ENCODE data around the gene C11orf91. TPM values are rescaled to one million over a fixed set of nuclear protein-coding genes. Genes with fewer than 3 reads are reported as not detected.

The C11orf91 gene
- total RNA-seq, 2 experiments from 2014 or later: not detected

DNA sequence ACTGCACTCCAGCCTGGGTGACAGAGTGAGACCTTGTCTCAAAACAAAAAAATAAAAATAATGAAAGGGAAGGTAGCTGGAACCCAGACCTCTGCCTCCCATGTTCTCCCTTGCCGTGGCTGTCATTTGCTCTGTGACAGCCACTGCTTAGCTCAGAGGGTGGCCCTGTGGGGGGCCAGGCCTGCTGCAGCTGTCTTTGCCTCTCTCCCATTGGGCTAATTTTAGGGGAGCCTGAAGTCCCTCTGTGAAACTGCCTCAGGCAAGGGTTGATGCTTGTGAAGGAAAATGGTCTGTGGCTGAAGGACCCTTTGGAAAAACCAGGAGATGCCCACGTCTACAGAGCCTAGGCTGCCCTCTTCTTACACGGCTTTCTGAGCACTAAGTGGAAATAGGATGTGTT, 42.9 kb downstream of the C11orf91 start:
- H3K9me3 ChIP-seq (ENCODE audit: low read length): no peaks in the 10 kb centered on the region
- no peak overlapping the region for H2AFZ ChIP-seq (ENCODE audit: low read length)
- CTCF ChIA-PET (ENCODE audit: unreplicated experiment): no interaction called here
- H3K79me2 ChIP-seq (ENCODE audit: insufficient read depth, low read depth, low read length): no peaks in the 10 kb centered on the region
- no peak for DNase-seq (ENCODE audit: low spot score)
- H3K4me1 ChIP-seq (ENCODE audit: insufficient read depth, low read length, poor library complexity, severe bottlenecking): peaks cover 11% of the 10 kb centered on the region
- intact Hi-C loops (cut with micrococcal nuclease; ENCODE audit: unreplicated experiment): no loop called here
- H3K9me2 ChIP-seq (ENCODE audit: insufficient read depth, low read length): no peaks in the 10 kb centered on the region
- no peak overlapping the region for H3K4me2 ChIP-seq (ENCODE audit: low read length)
- H4K20me1 ChIP-seq (ENCODE audit: insufficient read depth, low read length): no peaks in the 10 kb centered on the region
- TF ChIP-seq, protein P1, sequence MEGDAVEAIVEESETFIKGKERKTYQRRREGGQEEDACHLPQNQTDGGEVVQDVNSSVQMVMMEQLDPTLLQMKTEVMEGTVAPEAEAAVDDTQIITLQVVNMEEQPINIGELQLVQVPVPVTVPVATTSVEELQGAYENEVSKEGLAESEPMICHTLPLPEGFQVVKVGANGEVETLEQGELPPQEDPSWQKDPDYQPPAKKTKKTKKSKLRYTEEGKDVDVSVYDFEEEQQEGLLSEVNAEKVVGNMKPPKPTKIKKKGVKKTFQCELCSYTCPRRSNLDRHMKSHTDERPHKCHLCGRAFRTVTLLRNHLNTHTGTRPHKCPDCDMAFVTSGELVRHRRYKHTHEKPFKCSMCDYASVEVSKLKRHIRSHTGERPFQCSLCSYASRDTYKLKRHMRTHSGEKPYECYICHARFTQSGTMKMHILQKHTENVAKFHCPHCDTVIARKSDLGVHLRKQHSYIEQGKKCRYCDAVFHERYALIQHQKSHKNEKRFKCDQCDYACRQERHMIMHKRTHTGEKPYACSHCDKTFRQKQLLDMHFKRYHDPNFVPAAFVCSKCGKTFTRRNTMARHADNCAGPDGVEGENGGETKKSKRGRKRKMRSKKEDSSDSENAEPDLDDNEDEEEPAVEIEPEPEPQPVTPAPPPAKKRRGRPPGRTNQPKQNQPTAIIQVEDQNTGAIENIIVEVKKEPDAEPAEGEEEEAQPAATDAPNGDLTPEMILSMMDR (conservative IDR thresholded peaks at IDR 0.05; ENCODE audit: low read length): no peak
- TF ChIP-seq EZH2phosphoT487 (IDR thresholded peaks at IDR 0.05; ENCODE audit: borderline replicate concordance, low read depth, low read length): no peak
- POLR2A ChIA-PET: no interaction called here
- BruUV-seq (replicated peaks): no TSS peak
- H3K27ac ChIP-seq (ENCODE audit: low read depth, low read length, poor library complexity, severe bottlenecking): no peak overlapping the region
- no peak overlapping the region for H3K4me3 ChIP-seq (ENCODE audit: low read depth, low read length, poor library complexity, severe bottlenecking)
- peaks cover 69% of the 10 kb centered on the region for H3K36me3 ChIP-seq (ENCODE audit: insufficient read depth, low read length)

DNA sequence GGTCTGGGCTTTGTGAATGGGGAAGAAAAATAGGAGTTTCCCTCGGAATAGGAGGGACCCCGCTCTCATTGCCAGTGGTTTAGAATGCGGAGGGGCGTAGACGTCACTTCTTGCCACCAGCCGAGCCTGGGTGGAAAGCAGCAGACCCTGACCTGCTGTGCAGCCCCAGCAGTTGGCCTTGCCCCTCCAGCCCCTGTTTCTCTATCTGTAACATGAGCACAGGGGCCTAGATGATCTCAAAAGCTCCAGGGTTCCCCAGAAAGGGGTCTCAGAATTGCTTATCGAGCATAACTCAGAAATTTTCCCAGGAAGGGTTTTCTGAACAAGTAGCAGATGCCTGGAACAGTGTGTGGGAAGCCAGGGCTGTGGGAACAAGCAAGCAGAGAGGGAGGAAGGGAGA, 43.9 kb downstream of the C11orf91 start:
- no peaks in the 10 kb centered on the region for H4K20me1 ChIP-seq (ENCODE audit: insufficient read depth, low read length)
- intact Hi-C loops (cut with micrococcal nuclease; ENCODE audit: unreplicated experiment): no loop called here
- H3K4me3 ChIP-seq (ENCODE audit: low read depth, low read length, poor library complexity, severe bottlenecking): no peak overlapping the region
- no peak overlapping the region for H3K27ac ChIP-seq (ENCODE audit: low read depth, low read length, poor library complexity, severe bottlenecking)
- no TSS peak for BruUV-seq (replicated peaks)
- no peaks in the 10 kb centered on the region for H3K9me2 ChIP-seq (ENCODE audit: insufficient read depth, low read length)
- peaks cover 60% of the 10 kb centered on the region for H3K36me3 ChIP-seq (ENCODE audit: insufficient read depth, low read length)
- no peak for TF ChIP-seq EZH2phosphoT487 (IDR thresholded peaks at IDR 0.05; ENCODE audit: borderline replicate concordance, low read depth, low read length)
- TF ChIP-seq, protein P1 (conservative IDR thresholded peaks at IDR 0.05; ENCODE audit: low read length): no peak
- no peaks in the 10 kb centered on the region for H3K9me3 ChIP-seq (ENCODE audit: low read length)
- no peak overlapping the region for H2AFZ ChIP-seq (ENCODE audit: low read length)
- POLR2A ChIA-PET: no interaction called here
- DNase-seq (ENCODE audit: low spot score): no peak
- peaks cover 11% of the 10 kb centered on the region for H3K4me1 ChIP-seq (ENCODE audit: insufficient read depth, low read length, poor library complexity, severe bottlenecking)
- no peaks in the 10 kb centered on the region for H3K79me2 ChIP-seq (ENCODE audit: insufficient read depth, low read depth, low read length)
- CTCF ChIA-PET (ENCODE audit: unreplicated experiment): no interaction called here
- no peak overlapping the region for H3K4me2 ChIP-seq (ENCODE audit: low read length)

DNA sequence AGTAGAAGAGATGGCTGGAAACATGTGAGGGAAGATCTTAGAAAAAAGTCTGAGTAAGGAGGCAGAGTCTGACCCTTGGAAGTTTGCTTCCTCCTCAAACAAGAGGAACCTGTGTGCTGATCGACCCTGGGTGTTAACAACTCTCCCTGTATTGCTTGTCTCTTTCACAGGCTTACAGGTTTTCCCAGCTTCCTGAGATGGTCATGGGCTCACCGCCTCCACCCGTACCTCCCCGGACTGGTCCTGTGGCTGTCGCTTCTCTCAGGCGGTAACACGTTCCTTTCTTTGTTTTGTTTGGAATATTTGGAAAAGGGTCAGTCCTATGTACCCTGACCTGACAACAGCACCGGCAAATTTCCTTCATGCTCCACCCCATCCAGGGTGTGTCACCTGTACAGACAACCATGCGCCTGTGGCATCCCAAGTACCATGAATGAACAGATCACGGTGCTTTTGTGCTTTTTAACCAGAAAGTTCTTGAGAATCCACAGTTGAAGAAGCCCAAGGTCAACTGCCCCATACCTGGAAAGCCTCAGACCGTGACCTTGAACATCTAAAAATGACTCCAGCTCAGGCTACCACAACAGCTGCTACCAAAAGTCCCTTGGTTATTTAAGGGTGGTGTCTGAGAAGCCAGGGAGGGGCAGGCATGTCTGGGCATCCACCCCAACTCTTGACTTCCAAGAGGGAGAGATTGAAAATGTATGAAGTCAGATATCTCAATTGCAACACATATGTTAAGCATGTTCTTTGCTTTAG, 44.6 kb downstream of the C11orf91 start:
- peaks cover 58% of the 10 kb centered on the region for H3K36me3 ChIP-seq (ENCODE audit: insufficient read depth, low read length)
- no peak overlapping the region for H3K4me3 ChIP-seq (ENCODE audit: low read depth, low read length, poor library complexity, severe bottlenecking)
- H3K4me2 ChIP-seq (ENCODE audit: low read length): 0 out of 2 replicates have a peak overlapping the region, but pooled peaks have one; percentile 6
- no peak for DNase-seq (ENCODE audit: low spot score)
- BruUV-seq (replicated peaks): no TSS peak
- H4K20me1 ChIP-seq (ENCODE audit: insufficient read depth, low read length): no peaks in the 10 kb centered on the region
- CTCF ChIA-PET (ENCODE audit: unreplicated experiment): no interaction called here
- POLR2A ChIA-PET: interaction anchor here (0.6 kb wide), 1 partner anchor 19 kb away, joined by 3 read pairs; no protein-coding TSS in a partner anchor
- no peak for TF ChIP-seq EZH2phosphoT487 (IDR thresholded peaks at IDR 0.05; ENCODE audit: borderline replicate concordance, low read depth, low read length)
- TF ChIP-seq, protein P1 (conservative IDR thresholded peaks at IDR 0.05; ENCODE audit: low read length): no peak
- intact Hi-C loops (cut with micrococcal nuclease; ENCODE audit: unreplicated experiment): no loop called here
- no peaks in the 10 kb centered on the region for H3K9me2 ChIP-seq (ENCODE audit: insufficient read depth, low read length)
- no peak overlapping the region for H3K27ac ChIP-seq (ENCODE audit: low read depth, low read length, poor library complexity, severe bottlenecking)
- H2AFZ ChIP-seq (ENCODE audit: low read length): no peak overlapping the region
- H3K4me1 ChIP-seq (ENCODE audit: insufficient read depth, low read length, poor library complexity, severe bottlenecking): peaks cover 11% of the 10 kb centered on the region
- no peaks in the 10 kb centered on the region for H3K79me2 ChIP-seq (ENCODE audit: insufficient read depth, low read depth, low read length)
- H3K9me3 ChIP-seq (ENCODE audit: low read length): no peaks in the 10 kb centered on the region
